Activated CD4-positive, alpha-beta T cell treated with anti-CD3 and anti-CD28 coated beads, Interleukin-2, amount 50 U/mL, for 48 hours (primary cell): ENCODE measurements around the gene GNAS.

Experiments
- DNase-seq, 2 experiments: peaks; one replicate each; pipeline ENCODE4 v3.0.0-alpha.2; 2020

The GNAS gene

DNA sequence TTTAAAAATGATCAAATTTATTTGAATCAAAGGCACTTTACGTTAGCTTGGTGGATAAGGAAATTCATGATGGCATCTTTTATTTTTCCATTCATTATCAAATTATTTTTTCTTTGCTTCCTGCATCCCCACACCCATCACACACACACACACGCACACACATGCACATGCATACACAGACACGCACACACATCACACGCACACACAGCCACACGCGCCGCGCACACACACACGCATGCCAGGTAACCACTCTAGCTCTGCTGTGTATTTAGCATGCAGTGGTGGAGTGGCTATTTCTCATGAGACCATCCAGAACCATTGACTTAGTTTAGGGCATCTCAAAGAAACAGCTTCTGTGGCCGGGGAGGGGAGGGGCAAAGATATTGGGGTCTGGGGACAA, 47.0 kb downstream of the GNAS start:
- no peak for DNase-seq

GRCh38 chr20:58900397-58900796, 47.9 kb downstream of the GNAS start:
- no peak for DNase-seq

- no peak for DNase-seq
These were observed 49.2 kb downstream of the GNAS start for GRCh38 chr20:58901488-58902402.

- no peak for DNase-seq
These were observed 51.1 kb downstream of the GNAS start for GRCh38 chr20:58903614-58904013.

DNA sequence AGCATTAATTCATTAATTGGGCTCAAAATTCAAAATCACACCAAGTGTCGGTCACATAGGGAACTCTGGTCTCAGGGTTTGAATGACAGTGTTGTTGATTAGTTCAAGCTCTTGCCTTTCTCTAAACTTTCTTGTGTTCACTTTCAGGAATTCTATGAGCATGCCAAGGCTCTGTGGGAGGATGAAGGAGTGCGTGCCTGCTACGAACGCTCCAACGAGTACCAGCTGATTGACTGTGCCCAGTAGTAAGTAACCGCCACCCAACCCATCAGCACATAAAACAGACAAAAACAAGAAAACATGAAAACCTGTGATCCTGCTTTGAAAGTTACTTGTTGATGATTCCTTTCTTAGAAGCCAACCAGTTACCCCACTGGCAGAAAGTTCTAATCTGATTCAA, 52.7 kb downstream of the GNAS start:
- no peak for DNase-seq

GRCh38 chr20:58906111-58906510, 53.6 kb downstream of the GNAS start:
- no peak for DNase-seq

DNA sequence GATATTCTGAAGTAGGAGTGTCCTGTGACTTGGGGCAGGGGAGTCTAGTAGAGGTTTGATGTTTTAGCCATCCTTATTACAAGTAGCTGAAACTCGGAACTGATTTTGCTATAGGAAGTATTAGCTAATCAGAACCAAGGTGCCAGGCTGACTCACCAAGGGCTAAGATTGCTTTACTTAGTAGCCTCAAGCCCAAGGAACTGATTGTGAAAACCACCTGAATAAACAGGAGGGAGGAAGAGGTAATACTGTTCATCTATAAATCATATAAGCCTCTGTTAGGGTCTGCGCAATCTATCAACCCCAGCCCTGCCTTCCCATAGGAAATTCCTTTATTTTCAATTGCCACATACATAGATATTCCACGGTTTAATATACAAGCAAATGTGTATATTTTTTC, 54.4 kb downstream of the GNAS start:
- no peak for DNase-seq

DNA sequence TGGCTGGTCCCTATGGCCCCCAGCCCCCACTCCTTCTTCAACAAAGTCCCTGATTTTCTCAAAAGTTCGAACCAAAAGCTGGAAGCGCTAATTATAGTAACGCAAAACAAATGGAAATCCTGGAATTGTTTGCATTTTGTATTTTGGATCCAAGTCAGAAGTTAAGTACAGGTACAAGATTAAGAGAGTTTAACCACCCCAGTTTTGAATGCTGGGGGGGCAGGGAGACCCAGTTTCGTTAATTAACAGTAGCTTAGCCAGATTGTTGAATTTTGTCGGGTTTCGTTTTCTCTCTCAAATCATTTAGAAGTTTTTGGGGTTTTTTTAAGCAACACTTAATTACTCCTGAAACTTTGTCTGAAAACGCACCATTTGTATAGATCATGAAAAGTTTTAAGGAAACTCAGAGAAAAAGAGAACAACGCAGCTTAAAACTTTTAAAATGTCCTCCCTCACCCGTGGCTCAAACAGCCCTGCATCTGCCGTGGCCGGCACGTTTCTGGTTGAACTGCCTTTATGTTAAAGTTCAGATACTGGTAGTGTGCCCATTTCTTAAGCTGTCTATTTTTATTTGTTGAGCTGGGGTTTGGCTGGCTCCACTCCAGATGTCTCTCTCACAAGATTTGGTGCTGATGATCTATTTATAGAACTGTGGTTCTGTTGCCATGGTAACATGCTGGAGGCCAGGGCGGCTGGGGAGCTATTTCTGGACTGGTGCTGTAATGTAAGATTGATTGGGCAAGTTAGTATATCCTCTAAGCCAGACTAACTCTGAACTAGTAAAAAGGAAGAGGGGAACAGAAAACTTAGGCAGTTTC, 55.0 kb downstream of the GNAS start:
- peak; percentile 39 to 54 for DNase-seq

DNA sequence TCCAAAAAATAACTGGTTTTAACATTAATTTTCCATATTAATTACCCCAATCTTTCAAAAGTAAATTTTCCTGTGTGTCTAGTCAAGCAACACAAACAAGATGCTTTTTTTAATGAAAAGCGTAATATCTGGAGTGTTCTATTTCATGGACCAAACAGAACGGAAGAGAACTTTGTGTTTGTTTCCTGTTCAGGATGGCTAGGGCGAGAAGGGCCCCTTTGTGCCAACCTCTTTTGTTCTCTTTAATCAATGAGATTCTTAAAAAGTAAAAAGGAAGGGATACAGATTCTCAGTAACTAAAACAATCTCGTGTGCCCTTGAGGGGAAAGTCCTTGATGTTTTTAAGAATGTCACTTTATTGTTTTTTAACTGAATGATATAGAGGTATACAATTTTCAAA, 55.7 kb downstream of the GNAS start:
- no peak for DNase-seq

GRCh38 chr20:58908941-58909340, 56.4 kb downstream of the GNAS start:
- no peak for DNase-seq

DNA sequence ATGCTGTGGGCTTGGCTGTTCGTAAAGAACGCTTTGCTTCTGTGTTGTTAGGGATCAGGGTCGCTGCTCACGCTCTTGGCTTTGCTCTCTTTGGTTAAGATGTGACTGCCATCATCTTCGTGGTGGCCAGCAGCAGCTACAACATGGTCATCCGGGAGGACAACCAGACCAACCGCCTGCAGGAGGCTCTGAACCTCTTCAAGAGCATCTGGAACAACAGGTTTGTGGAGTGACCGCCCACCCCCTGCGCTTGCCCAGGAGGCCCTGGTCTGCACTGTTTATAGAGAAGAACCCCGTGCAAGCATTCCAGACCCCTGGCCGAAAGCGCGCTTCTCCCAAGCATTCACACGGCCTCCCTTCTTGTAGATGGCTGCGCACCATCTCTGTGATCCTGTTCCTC, 57.1 kb downstream of the GNAS start:
- DNase-seq: no peak

- no peak for DNase-seq
These were observed 58.0 kb downstream of the GNAS start for GRCh38 chr20:58910473-58910872.

DNA sequence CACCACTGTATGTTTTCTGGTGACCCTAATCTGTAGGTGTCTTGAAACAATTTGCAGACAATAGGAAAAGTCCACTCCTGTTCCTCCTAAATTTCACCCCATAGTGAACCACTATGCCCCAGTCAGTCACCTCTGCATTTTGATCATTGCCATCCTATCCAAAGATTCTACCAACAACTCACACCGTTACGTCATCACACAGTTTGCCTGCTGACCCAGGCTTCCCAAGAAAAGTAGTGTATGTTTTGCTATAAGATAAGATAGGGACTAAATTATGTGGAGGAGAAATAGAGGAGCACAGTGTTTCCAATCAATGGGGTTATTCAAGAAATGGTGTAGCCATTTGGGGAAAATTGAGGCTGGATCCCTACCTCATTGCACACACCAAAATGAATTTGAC, 58.8 kb downstream of the GNAS start:
- no peak for DNase-seq

DNA sequence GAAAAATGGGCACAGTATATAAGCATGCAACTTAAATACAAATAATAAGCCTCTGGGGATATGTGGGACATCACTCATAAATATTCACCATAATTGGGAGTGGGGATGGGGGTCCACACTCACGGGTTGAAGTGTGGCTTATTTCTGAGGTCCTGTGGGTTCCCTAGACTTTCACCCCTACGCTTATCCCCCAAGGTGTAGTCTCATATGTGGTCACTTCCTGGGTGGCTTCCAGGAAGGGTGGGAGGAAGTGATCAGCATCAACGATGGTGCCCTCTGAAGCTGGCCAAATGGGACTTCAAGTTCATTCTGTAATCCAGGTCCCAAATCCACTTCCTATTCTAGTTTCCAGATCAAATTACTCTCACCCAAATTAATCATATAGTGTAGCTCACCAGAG, 59.5 kb downstream of the GNAS start:
- DNase-seq: no peak

DNA sequence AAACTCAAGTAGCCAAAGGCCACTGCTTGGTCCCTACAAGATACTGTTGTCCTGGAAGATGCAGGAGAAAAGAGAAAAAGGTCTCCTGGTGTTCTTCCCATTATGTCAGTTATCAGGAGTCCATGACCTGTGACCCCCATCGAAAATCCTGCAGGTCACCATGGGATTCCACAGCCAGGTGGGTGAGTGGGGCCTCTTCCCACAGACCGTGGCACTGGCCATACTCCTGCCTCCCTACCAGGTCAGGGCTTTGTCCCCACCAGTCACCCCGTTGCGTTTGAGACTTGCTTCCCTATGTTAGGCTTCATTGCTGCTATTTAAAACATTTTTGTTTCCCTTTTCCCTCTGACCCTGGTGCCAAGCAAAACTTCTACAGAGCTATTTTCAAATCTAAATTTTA, 60.6 kb downstream of the GNAS start:
- no peak for DNase-seq

- DNase-seq: no peak
These were observed 66.1 kb downstream of the GNAS start for GRCh38 chr20:58918621-58919020.

GRCh38 chr20:58921564-58921963, 69.0 kb downstream of the GNAS start:
- no peak for DNase-seq

DNA sequence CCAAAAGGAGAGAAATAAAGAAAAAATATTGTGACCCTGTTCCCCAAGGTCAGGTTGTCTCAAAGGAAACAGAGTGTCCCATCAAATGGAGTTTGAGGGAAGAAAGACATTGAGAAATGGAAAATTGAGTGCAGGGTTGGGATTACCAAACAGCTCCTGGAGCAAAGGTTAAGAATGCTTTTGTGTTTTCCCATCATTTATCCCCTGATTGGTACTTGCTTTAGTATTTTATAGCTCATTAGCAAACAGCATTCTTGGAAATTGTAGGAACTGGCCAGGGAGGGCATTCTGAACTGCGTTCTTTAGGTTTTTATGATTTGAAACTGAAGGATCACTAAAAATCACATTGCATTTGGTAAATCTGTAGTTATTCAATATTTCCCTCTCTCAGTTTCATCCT, 69.5 kb downstream of the GNAS start:
- DNase-seq: no peak

DNA sequence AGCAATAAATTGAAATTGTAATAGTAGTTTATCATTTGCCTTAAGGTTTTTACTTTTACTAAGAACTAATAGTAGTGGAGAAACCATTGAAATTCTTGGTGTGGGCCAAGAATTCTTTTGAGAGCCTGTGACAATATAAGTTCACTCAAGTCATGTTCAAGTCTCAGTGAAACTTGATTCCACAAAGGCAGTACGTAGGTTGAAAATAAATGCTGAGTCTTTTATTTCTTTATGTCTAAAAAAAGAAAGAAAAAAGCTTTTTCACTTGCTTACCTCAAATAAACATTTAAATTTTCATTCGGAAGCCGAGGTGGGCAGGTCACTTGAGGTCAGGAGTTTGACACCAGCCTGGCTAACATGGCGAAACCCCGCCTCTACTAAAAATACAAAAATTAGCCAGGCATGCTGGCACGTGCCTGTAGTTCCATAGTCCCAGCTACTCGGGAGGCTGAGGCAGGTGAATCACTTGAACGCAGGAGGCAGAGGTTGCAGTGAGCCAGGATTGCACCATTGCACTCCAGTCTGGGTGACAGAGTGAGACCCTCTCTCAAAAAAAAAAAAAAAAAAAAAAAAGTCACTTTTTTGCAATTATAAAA, 70.7 kb downstream of the GNAS start:
- no peak for DNase-seq

GRCh38 chr20:58926802-58927489, 74.4 kb downstream of the GNAS start:
- no peak for DNase-seq

DNA sequence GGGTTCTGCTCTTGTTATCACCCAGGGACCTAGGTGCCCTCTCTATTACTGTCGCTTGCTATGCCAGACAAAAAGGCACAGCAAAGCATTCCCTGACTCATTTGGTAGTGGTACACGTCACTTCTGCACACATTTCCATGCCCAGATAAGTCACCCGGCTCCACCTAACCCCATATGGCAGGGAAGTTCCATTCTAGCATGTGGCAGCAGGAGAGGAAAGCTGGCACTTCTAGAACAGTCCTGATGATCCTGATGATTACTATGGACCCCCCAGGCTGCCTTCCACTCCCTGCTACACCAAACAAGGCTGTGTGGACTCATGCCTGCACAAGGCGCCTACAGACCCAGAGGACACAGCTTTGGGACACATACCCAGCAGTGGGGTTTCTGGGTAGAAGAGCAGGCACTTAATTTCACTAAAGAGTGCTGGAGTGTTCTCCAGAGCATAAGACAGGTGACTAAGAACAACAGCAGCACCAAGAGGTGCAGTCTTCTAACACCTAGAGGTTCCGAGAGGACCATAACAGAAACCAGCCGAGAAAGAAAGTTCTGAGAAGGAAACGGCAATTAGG, 75.1 kb downstream of the GNAS start:
- DNase-seq: no peak

GRCh38 chr20:58930496-58930895, 78.0 kb downstream of the GNAS start:
- no peak for DNase-seq

DNA sequence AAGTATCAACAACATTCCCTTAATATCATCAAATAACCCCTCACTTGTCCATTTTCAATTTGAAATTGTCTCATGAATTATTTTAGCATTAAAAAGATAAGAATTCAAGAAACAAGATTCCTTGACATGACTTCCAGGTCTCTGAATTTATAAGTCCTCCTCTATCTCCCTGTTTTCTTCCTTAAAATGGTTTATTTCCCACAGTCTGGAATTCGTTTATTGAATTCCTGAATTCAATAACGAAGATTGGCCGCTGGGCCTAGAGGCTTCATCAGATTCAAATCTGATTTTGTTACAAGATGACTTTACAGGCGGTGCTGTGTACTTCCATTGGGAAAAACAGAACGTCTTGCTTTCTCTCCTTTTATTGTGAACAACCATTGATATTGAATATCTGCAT, 79.7 kb downstream of the GNAS start:
- no peak for DNase-seq
